Measurements from ENCODE around the gene TM7SF3. TPM values are rescaled to one million over a fixed set of nuclear protein-coding genes. Genes with fewer than 3 reads are reported as not detected.
"Not testable (repeated sequence)": the region's sequence is repeated elsewhere in the genome, so short reads cannot be mapped to it uniquely, and the experiment has no call there.

TM7SF3 gene
- polyA plus RNA-seq, 3 donors from 2014 or later = 76.1 to 109 (median 78.1) TPM

DNA sequence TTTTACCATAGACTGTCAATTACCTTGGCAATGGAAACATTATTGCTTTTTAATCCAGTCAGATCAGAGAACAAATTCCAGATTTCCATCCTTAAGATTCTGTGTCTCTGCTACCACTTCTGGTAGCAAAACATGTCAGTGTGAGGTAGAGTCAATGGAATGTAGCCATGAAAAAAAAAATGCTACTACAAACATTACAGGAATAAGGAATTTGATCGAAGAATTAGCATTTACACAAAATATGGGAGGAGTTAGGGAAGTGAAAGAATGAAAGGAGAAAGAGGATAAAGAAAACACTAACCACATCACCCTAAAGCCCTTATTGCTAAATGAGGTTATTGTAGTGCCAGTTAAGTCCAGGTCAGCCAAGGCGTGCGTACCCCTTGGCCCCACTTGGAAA lies 17.3 kb upstream of the TM7SF3 start:
- DNase-seq = no peak
- Mint-ChIP-seq H3K9me3 (no peaks in the 10 kb centered on the region), H3K36me3 (peaks cover 31 to 60% (median 38%) of the 10 kb centered on the region in 3 donors), H3K27ac (peak overlapping the region in 1 of 6 donors; percentile 65), H3K4me3 (no peak overlapping the region), H3K4me1 (peaks cover 0 to under 1% of the 10 kb centered on the region in 2 donors), H3K27me3 (ENCODE audit: low read depth in 3 of 3) (no peaks in the 10 kb centered on the region)

DNA sequence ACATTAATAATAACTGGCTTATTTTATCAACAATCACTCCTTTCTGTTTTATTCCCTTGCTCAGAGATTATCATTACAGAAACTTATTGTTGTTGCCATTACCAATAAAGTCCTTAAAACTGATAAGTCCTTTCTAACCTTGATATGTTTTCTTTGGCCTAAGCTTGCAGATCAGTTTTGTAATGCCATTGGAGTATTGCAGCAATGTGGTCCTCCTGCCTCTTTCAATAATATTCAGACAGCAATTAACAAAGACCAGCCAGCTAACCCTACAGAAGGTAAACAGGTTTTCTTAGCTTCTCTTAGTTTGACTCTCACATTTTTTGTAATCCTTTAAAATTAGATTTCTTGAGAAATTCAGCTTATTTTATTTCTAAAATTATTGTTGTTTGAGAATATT lies 12.1 kb upstream of the TM7SF3 start:
- Mint-ChIP-seq H3K9me3 (no peaks in the 10 kb centered on the region), H3K4me3 (no peak overlapping the region), H3K36me3 (peaks cover 18 to 37% (median 24%) of the 10 kb centered on the region in 3 donors), H3K4me1 (peaks cover 40 to 45% of the 10 kb centered on the region in 2 donors), H3K27me3 (ENCODE audit: low read depth in 3 of 3) (peaks cover 0 to 7% (median 4%) of the 10 kb centered on the region in 3 donors), H3K27ac (no peak overlapping the region)
- no peak for DNase-seq

DNA sequence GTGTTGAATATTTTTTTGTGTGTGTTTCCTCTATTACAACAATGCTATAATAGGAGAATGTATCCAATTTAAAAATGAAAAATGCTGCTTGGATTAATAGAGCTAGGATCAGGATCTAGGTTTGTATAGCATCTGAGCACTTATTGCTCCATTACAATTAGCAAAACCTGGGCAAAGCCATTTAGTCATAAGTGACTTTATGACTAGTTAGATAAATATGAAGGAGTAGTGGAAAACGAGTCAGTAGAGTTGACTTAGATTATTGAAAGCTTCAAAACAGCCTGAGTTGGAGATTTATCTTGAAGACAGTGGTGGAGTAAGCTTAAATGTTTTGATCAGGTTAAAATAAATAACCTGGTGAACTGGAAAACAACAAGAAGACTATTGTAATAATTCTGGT lies 10.9 kb upstream of the TM7SF3 start:
- H3K9me3 Mint-ChIP-seq = no peaks in the 10 kb centered on the region
- DNase-seq = no peak
- H3K4me1 Mint-ChIP-seq = peaks cover 40 to 45% of the 10 kb centered on the region in 2 donors
- H3K27me3 Mint-ChIP-seq (ENCODE audit: low read depth in 3 of 3) = peaks cover 0 to 7% (median 4%) of the 10 kb centered on the region in 3 donors
- H3K27ac Mint-ChIP-seq = peak overlapping the region in 1 of 6 donors; percentile 15
- H3K36me3 Mint-ChIP-seq = peaks cover 12 to 29% (median 22%) of the 10 kb centered on the region in 3 donors
- H3K4me3 Mint-ChIP-seq = no peak overlapping the region

DNA sequence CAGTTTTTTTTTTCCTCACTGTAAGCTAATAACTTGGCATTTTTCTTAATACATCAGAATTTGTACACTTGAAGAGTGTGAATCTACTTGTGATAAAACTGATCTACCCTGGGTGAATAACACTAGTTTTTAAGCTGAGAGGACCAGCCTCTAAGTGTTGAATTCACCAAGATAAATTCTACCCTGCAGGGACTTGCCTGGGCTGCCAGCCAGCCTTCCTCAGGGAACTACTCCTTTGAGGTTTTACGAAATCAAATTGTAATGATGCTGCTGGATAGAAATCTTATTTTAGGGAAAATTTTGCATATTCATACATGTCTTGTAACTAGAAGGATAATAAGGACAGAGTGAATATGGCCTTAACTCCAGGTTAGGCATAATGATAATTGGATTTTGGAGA lies 10.1 kb upstream of the TM7SF3 start:
- H3K27me3 Mint-ChIP-seq (ENCODE audit: low read depth in 3 of 3) = peaks cover 0 to 7% (median 4%) of the 10 kb centered on the region in 3 donors
- peaks cover 40 to 45% of the 10 kb centered on the region in 2 donors for H3K4me1 Mint-ChIP-seq

GRCh38 chr12:27020761-27021160 lies 6.6 kb upstream of the TM7SF3 start:
- peaks cover 0 to 8% (median 7%) of the 10 kb centered on the region in 3 donors for H3K27me3 Mint-ChIP-seq (ENCODE audit: low read depth in 3 of 3)
- peak overlapping the region in 1 of 6 donors; percentile 30 for H3K27ac Mint-ChIP-seq
- H3K9me3 Mint-ChIP-seq = no peaks in the 10 kb centered on the region
- DNase-seq = no peak
- peaks cover 0 to 4% (median 0%) of the 10 kb centered on the region in 3 donors for H3K36me3 Mint-ChIP-seq
- H3K4me1 Mint-ChIP-seq = peaks cover 36 to 40% of the 10 kb centered on the region in 2 donors
- peak overlapping the region in 4 of 5 donors; percentile 66 to 98 (median 94) for H3K4me3 Mint-ChIP-seq

More for the DNA sequence above, 10.1 kb upstream of the TM7SF3 start:
- Mint-ChIP-seq H3K9me3 (no peaks in the 10 kb centered on the region), H3K27ac (no peak overlapping the region), H3K4me3 (peak overlapping the region; percentile 7 to 98 (median 48)), H3K36me3 (peaks cover 7 to 24% (median 16%) of the 10 kb centered on the region in 3 donors)
- DNase-seq = no peak

DNA sequence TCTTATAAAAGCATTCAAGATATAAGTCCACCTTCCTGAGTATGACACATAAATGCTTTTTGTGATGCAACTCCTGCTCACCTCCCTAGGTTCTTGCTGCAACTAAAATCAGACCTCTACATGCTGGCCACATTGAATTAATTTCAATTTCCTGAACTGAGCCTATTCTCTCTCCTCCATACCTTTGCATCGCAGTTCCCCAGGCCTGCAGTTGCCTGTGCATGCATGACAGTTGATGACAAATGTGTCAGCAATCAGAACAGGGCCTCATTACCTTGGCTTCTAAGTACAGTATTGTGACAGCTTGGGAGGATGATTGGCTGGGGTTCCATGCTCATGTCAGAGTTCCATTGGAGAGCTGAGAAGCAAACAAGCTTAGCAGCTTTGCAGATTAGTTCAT lies 3.9 kb upstream of the TM7SF3 start:
- H3K9me3 Mint-ChIP-seq = no peaks in the 10 kb centered on the region

GRCh38 chr12:27017163-27017823 lies 3.1 kb upstream of the TM7SF3 start:
- H3K4me1 Mint-ChIP-seq = peaks cover 31 to 39% of the 10 kb centered on the region in 2 donors
- not testable (repeated sequence) for H3K27ac Mint-ChIP-seq; H3K36me3 Mint-ChIP-seq; DNase-seq; H3K4me3 Mint-ChIP-seq; H3K9me3 Mint-ChIP-seq; H3K27me3 Mint-ChIP-seq (ENCODE audit: low read depth in 3 of 3)

More for the DNA sequence above, 3.9 kb upstream of the TM7SF3 start:
- Mint-ChIP-seq H3K27ac (no peak overlapping the region), H3K4me3 (no peak overlapping the region), H3K27me3 (ENCODE audit: low read depth in 3 of 3) (peaks cover 0 to 12% (median 8%) of the 10 kb centered on the region in 3 donors), H3K36me3 (peaks cover 0 to 4% (median 0%) of the 10 kb centered on the region in 3 donors), H3K4me1 (peaks cover 35 to 39% of the 10 kb centered on the region in 2 donors)
- DNase-seq = no peak

- H3K27ac Mint-ChIP-seq = peak overlapping the region; percentile 97 to 99 (median 98)
- peaks cover 2 to 5% (median 3%) of the 10 kb centered on the region in 3 donors for H3K27me3 Mint-ChIP-seq (ENCODE audit: low read depth in 3 of 3)
- H3K36me3 Mint-ChIP-seq = peaks cover 0 to 3% (median 0%) of the 10 kb centered on the region in 3 donors
- peaks cover 40 to 49% of the 10 kb centered on the region in 2 donors for H3K4me1 Mint-ChIP-seq
- peak overlapping the region in 3 of 5 donors; percentile 37 to 97 (median 96) for H3K4me3 Mint-ChIP-seq
- no peaks in the 10 kb centered on the region for H3K9me3 Mint-ChIP-seq
- peak; percentile 44 to 52 (median 47) for DNase-seq
Measured at GRCh38 chr12:27015730-27016076, 1.5 kb upstream of the TM7SF3 start.

DNA sequence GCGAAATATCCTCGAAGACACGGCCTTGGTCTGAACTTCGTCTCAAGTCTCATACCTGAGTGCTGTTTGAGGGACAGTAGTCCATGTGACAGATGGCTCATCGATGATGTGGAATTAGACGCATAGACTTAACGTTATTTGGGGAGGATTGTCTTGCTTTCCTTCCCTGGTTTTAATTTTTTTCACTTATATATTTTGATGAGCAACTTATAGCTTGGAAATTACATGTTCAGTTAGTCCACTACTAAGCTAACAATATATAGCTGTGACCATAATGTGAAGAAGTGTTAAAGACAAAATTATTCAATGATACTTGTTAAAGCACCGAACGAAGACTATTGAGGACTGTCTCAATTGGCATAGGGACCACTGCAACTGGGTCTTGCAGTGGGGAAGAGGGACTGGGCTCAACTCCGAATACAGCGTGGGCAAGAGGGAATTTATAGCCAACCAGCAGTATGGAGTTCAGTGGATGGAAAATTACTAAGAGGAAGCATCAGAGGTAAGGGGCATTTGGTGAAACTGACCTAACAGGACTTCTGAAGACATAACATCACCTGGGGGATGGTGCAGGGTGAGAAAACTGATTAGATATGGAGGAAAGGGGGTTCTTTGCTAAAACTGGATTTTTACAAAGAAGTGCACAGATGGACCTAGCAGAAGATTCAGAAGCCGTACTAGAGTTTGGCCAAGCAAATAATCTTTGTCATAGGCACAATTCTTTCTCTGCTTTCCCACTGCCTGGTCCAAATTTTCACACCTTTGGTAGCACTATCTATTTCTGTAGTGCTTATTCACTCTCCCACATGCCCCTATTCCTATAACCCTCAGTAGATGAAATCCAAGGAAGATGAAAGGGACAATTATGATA lies 910 bp upstream of the TM7SF3 start:
- Mint-ChIP-seq H3K27ac (peak overlapping the region; percentile 97 to 99 (median 98)), H3K27me3 (ENCODE audit: low read depth in 3 of 3) (peaks cover 2 to 5% (median 3%) of the 10 kb centered on the region in 3 donors), H3K4me1 (peaks cover 41 to 55% of the 10 kb centered on the region in 2 donors), H3K36me3 (peaks cover 0 to 8% (median 0%) of the 10 kb centered on the region in 3 donors), H3K9me3 (no peaks in the 10 kb centered on the region), H3K4me3 (peak overlapping the region; percentile 91 to 97 (median 94))
- DNase-seq = peak in 1 of 3 donors; percentile 10

- H3K4me1 Mint-ChIP-seq = peaks cover 43 to 66% of the 10 kb centered on the region in 2 donors
- H3K9me3 Mint-ChIP-seq = no peaks in the 10 kb centered on the region
- H3K36me3 Mint-ChIP-seq = peaks cover 0 to 8% (median 0%) of the 10 kb centered on the region in 3 donors
- peaks cover 1 to 5% (median 2%) of the 10 kb centered on the region in 3 donors for H3K27me3 Mint-ChIP-seq (ENCODE audit: low read depth in 3 of 3)
- peak overlapping the region; percentile 91 to 97 (median 94) for H3K4me3 Mint-ChIP-seq
- H3K27ac Mint-ChIP-seq = peak overlapping the region; percentile 92 to 98 (median 96)
- no peak for DNase-seq
Measured at GRCh38 chr12:27013611-27014084, 536 bp downstream of the TM7SF3 start.

DNA sequence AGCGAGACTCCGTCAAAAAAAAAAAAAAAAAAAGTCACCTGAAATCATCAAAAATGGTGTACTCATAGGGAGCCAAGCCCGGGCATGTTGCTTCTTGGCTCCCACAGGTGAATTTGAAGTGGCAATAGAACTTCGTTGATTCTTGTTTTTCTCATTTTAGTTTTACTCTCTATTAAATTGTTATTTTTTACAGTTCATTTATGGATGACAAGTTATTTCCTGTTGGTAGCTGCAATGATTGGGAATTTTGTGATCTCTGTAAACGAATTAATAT lies 1.3 kb downstream of the TM7SF3 start:
- Mint-ChIP-seq H3K4me1 (peaks cover 43 to 66% of the 10 kb centered on the region in 2 donors), H3K9me3 (no peaks in the 10 kb centered on the region)

GRCh38 chr12:27012239-27012981 lies 1.8 kb downstream of the TM7SF3 start:
- H3K27ac Mint-ChIP-seq = peak overlapping the region in 3 of 6 donors; percentile 49 to 58 (median 53)
- DNase-seq = no peak
- peak overlapping the region; percentile 45 to 94 (median 74) for H3K4me3 Mint-ChIP-seq
- H3K36me3 Mint-ChIP-seq = peaks cover 0 to 8% (median 0%) of the 10 kb centered on the region in 3 donors
- H3K9me3 Mint-ChIP-seq = no peaks in the 10 kb centered on the region
- peaks cover 0 to 5% (median 2%) of the 10 kb centered on the region in 3 donors for H3K27me3 Mint-ChIP-seq (ENCODE audit: low read depth in 3 of 3)
- peaks cover 43 to 66% of the 10 kb centered on the region in 2 donors for H3K4me1 Mint-ChIP-seq

More for the DNA sequence above, 1.3 kb downstream of the TM7SF3 start:
- Mint-ChIP-seq H3K27ac (peak overlapping the region in 3 of 6 donors; percentile 10 to 98 (median 97)), H3K36me3 (peaks cover 0 to 8% (median 0%) of the 10 kb centered on the region in 3 donors), H3K27me3 (ENCODE audit: low read depth in 3 of 3) (peaks cover 0 to 5% (median 2%) of the 10 kb centered on the region in 3 donors), H3K4me3 (peak overlapping the region; percentile 91 to 97 (median 94))
- DNase-seq = no peak

DNA sequence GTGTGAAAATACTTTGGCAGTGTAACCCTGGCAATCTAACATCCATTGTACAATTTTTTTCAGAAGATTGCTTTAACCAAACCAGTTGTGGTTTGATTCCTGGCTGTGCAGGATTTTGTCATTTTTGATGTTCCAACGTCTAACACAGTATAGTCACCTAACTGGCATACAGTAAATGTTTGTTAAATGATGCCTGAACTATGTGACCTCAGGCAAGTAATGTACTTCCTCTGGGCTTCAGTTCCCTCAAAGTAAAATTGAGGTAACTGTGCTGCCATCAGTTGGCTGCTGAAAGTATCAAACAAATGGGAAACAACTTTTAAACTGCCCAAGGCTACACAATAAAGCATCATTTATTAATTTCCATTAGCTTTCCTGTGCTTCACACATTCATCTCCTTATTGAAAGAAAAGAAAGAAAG lies 4.3 kb downstream of the TM7SF3 start:
- H3K36me3 Mint-ChIP-seq = peaks cover 0 to 8% (median 0%) of the 10 kb centered on the region in 3 donors
- H3K4me1 Mint-ChIP-seq = peaks cover 38 to 61% of the 10 kb centered on the region in 2 donors
- no peaks in the 10 kb centered on the region for H3K9me3 Mint-ChIP-seq
- DNase-seq = no peak
- peak overlapping the region in 4 of 6 donors; percentile 2 to 42 (median 4) for H3K27ac Mint-ChIP-seq
- no peak overlapping the region for H3K4me3 Mint-ChIP-seq
- H3K27me3 Mint-ChIP-seq (ENCODE audit: low read depth in 3 of 3) = peaks cover 0 to 5% (median 2%) of the 10 kb centered on the region in 3 donors

Data from immature natural killer cell (primary cell).